Duodenal mucosa (tissue), 2 donors: ENCODE data around the gene TLX1.

Experiments used
- H3K27ac ChIP-seq: one replicate; pipeline ENCODE4 v1.7.0; 2013; ENCODE audit warnings: low read depth, low read length
- H3K27me3 ChIP-seq, 2 donors: one replicate each; pipeline ENCODE4 v1.7.0; 2013; ENCODE audit warnings: low read length in 2 of 2, control low read depth in 1 of 2; ENCODE audit not compliant: insufficient read depth in 2 of 2, control insufficient read depth in 1 of 2
- H3K36me3 ChIP-seq, 2 donors: one replicate each; pipeline ENCODE4 v1.7.0; 2013; ENCODE audit warnings: low read length in 2 of 2, control low read depth in 1 of 2; ENCODE audit not compliant: insufficient read depth in 2 of 2, control insufficient read depth in 1 of 2
- H3K4me1 ChIP-seq, 2 donors: one replicate each; pipeline ENCODE4 v1.7.0; 2013; ENCODE audit warnings: low read length in 2 of 2, control low read depth in 1 of 2; ENCODE audit not compliant: insufficient read depth in 2 of 2, control insufficient read depth in 1 of 2
- H3K4me3 ChIP-seq, 2 donors: one replicate each; pipeline ENCODE4 v1.7.0; 2013; ENCODE audit warnings: low read length in 2 of 2, low read depth in 1 of 2
- H3K9ac ChIP-seq, 2 donors: one replicate each; pipeline ENCODE4 v1.7.0; 2013; ENCODE audit warnings: low read length in 2 of 2, low read depth in 1 of 2
- H3K9me3 ChIP-seq, 2 donors: one replicate each; pipeline ENCODE4 v1.7.0; 2013; ENCODE audit warnings: low read length in 2 of 2, control low read depth in 1 of 2; ENCODE audit not compliant: control insufficient read depth in 1 of 2

TLX1 gene

GRCh38 chr10:101111547-101111946 is 19.6 kb upstream of the TLX1 start:
- Histone ChIP-seq H3K36me3 (no peaks in the 10 kb centered on the region), H3K4me1 (no peaks in the 10 kb centered on the region), H3K9me3 (no peaks in the 10 kb centered on the region), H3K4me3 (no peak overlapping the region), H3K27ac (no peak overlapping the region), H3K27me3 (peaks cover 10 to 11% of the 10 kb centered on the region in 2 donors), H3K9ac (no peak overlapping the region)

- Histone ChIP-seq H3K4me1 (no peaks in the 10 kb centered on the region), H3K27me3 (peaks cover 3 to 10% of the 10 kb centered on the region in 2 donors), H3K9me3 (no peaks in the 10 kb centered on the region), H3K36me3 (no peaks in the 10 kb centered on the region), H3K4me3 (no peak overlapping the region), H3K27ac (no peak overlapping the region), H3K9ac (no peak overlapping the region)
Observed at GRCh38 chr10:101112799-101113594, 18.1 kb upstream of the TLX1 start.

- no peak overlapping the region for H3K9ac ChIP-seq
- no peaks in the 10 kb centered on the region for H3K9me3 ChIP-seq
- no peak overlapping the region for H3K4me3 ChIP-seq
- no peaks in the 10 kb centered on the region for H3K4me1 ChIP-seq
- no peaks in the 10 kb centered on the region for H3K36me3 ChIP-seq
- peaks cover 3 to 10% of the 10 kb centered on the region in 2 donors for H3K27me3 ChIP-seq
- no peak overlapping the region for H3K27ac ChIP-seq
Observed at GRCh38 chr10:101113890-101114403, 17.2 kb upstream of the TLX1 start.

- Histone ChIP-seq H3K27ac (no peak overlapping the region), H3K4me3 (no peak overlapping the region), H3K36me3 (no peaks in the 10 kb centered on the region), H3K27me3 (peaks cover 3 to 14% of the 10 kb centered on the region in 2 donors), H3K9ac (no peak overlapping the region), H3K4me1 (no peaks in the 10 kb centered on the region), H3K9me3 (no peaks in the 10 kb centered on the region)
Observed at GRCh38 chr10:101114646-101115045, 16.5 kb upstream of the TLX1 start.

GRCh38 chr10:101116754-101117153 is 14.3 kb upstream of the TLX1 start:
- peaks cover 12 to 14% of the 10 kb centered on the region in 2 donors for H3K4me1 ChIP-seq
- no peaks in the 10 kb centered on the region for H3K36me3 ChIP-seq
- no peak overlapping the region for H3K27ac ChIP-seq
- no peaks in the 10 kb centered on the region for H3K9me3 ChIP-seq
- no peak overlapping the region for H3K4me3 ChIP-seq
- H3K27me3 ChIP-seq: peaks cover 3 to 19% of the 10 kb centered on the region in 2 donors
- no peak overlapping the region for H3K9ac ChIP-seq

- Histone ChIP-seq H3K27me3 (peaks cover 9 to 31% of the 10 kb centered on the region in 2 donors), H3K36me3 (no peaks in the 10 kb centered on the region), H3K9ac (no peak overlapping the region), H3K4me3 (no peak overlapping the region), H3K4me1 (peaks cover 23 to 25% of the 10 kb centered on the region in 2 donors), H3K27ac (no peak overlapping the region), H3K9me3 (no peaks in the 10 kb centered on the region)
Observed at GRCh38 chr10:101118031-101118430, 13.1 kb upstream of the TLX1 start.

GRCh38 chr10:101120520-101120883 is 10.6 kb upstream of the TLX1 start:
- Histone ChIP-seq H3K27ac (no peak overlapping the region), H3K9me3 (no peaks in the 10 kb centered on the region), H3K9ac (peak overlapping the region in 1 of 2 donors; percentile 70), H3K4me1 (peaks cover 30 to 35% of the 10 kb centered on the region in 2 donors), H3K27me3 (peaks cover 25 to 45% of the 10 kb centered on the region in 2 donors), H3K36me3 (no peaks in the 10 kb centered on the region), H3K4me3 (peak overlapping the region; percentile 74 to 85)

- Histone ChIP-seq H3K9ac (peak overlapping the region; percentile 45 to 70), H3K9me3 (no peaks in the 10 kb centered on the region), H3K4me1 (peaks cover 30 to 35% of the 10 kb centered on the region in 2 donors), H3K27me3 (peaks cover 31 to 51% of the 10 kb centered on the region in 2 donors), H3K4me3 (peak overlapping the region; percentile 74 to 85), H3K36me3 (no peaks in the 10 kb centered on the region), H3K27ac (no peak overlapping the region)
Observed at GRCh38 chr10:101120884-101121653, 10.0 kb upstream of the TLX1 start.

GRCh38 chr10:101121654-101122031 is 9.5 kb upstream of the TLX1 start:
- Histone ChIP-seq H3K27me3 (peaks cover 34 to 57% of the 10 kb centered on the region in 2 donors), H3K36me3 (no peaks in the 10 kb centered on the region), H3K4me3 (peak overlapping the region; percentile 74 to 85), H3K9ac (peak overlapping the region; percentile 45 to 70), H3K9me3 (no peaks in the 10 kb centered on the region), H3K27ac (no peak overlapping the region), H3K4me1 (peaks cover 30 to 35% of the 10 kb centered on the region in 2 donors)
